ENCODE measurements around the gene DDX23. TPM values are rescaled to one million over a fixed set of nuclear protein-coding genes. Genes with fewer than 3 reads are reported as not detected.

Gene DDX23
- total and polyA plus RNA-seq, 8 donors: 25.9 to 55.6 (median 33.3) TPM

DNA sequence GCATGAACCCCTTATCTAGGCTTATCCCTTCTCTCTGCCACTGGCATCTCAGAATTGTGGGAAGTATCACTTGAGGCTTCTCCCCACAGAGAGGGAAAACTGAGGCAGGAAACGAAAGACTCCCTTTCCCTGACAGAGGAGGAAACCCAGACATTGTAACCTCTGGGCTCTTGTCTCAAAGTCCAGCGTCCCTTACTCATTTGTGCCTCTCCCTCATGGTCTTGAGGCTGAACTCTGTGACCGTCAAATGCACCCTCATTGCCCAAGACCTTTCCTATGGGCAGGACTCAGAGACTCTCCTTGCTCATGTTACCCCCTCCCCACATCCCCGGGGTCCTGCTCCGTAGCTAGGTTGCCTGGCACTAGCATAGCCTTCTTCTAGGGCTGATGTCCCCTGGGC lies 29.8 kb downstream of the DDX23 start:
- TF ChIP-seq, protein P1, sequence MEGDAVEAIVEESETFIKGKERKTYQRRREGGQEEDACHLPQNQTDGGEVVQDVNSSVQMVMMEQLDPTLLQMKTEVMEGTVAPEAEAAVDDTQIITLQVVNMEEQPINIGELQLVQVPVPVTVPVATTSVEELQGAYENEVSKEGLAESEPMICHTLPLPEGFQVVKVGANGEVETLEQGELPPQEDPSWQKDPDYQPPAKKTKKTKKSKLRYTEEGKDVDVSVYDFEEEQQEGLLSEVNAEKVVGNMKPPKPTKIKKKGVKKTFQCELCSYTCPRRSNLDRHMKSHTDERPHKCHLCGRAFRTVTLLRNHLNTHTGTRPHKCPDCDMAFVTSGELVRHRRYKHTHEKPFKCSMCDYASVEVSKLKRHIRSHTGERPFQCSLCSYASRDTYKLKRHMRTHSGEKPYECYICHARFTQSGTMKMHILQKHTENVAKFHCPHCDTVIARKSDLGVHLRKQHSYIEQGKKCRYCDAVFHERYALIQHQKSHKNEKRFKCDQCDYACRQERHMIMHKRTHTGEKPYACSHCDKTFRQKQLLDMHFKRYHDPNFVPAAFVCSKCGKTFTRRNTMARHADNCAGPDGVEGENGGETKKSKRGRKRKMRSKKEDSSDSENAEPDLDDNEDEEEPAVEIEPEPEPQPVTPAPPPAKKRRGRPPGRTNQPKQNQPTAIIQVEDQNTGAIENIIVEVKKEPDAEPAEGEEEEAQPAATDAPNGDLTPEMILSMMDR (IDR thresholded peaks at IDR 0.05): no peak
- Histone ChIP-seq H3K27me3 (no peaks in the 10 kb centered on the region), H3K27ac (no peak overlapping the region), H3K36me3 (no peaks in the 10 kb centered on the region), H3K4me3 (no peak overlapping the region), H3K9me3 (no peaks in the 10 kb centered on the region), H3K4me1 (peaks cover 0 to 2% (median 0%) of the 10 kb centered on the region in 3 donors)
- intact Hi-C loops (cut with DNase I): no loop called here
- DNase-seq (no peak), FAIRE-seq (no peak), ATAC-seq (no peak)
- WGBS, 2 donors: 72 to 81% methylated on average over 5 of the region's 5 CpGs

DNA sequence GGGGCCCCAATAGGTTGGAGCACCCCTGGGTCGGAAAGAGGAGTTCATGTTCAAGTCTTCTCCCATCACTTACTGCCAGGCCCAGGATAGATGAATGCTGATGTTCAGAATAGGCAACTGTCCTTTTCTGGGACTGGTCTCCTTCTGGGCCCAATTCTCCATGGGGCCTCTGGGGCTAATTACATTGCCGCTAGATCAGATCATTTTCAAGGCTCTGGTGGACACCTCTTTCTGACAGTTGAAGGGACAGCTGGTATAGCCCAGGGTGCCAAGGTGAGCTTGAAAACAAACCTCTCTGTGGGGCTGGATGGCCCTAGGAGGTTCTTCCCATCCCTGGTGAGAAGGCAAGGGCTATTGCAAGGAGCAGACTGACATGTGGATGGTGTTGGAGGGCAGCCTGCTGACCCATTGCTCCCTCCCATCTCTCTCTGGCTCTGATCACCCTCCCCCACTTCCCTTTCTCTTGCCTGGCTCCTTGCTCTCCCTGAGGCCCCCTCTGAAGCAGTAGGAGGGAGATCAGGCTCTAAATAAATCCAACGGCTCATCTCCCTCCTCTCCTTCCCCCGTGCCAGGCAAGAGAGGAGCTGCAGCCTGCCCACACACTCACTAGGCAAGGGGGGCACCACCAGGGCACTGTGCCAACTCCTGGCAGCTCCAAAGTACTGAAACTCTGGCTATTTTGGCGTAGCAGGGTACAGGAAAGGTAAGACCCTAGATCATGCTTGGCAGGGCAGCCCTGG lies 31.8 kb downstream of the DDX23 start:
- TF ChIP-seq, protein P1 (IDR thresholded peaks at IDR 0.05): no peak
- H3K27me3 ChIP-seq: no peaks in the 10 kb centered on the region
- H3K4me3 ChIP-seq: no peak overlapping the region
- FAIRE-seq (no peak), ATAC-seq (no peak), DNase-seq (no peak)
- no peaks in the 10 kb centered on the region for H3K36me3 ChIP-seq
- H3K4me1 ChIP-seq: peaks cover 0 to 8% (median 8%) of the 10 kb centered on the region in 3 donors
- H3K9me3 ChIP-seq: no peaks in the 10 kb centered on the region
- H3K27ac ChIP-seq: no peak overlapping the region
- 78 to 79% methylated on average over 5 of the region's 5 CpGs for WGBS, 2 donors
- intact Hi-C loops (cut with DNase I): no loop called here

DNA sequence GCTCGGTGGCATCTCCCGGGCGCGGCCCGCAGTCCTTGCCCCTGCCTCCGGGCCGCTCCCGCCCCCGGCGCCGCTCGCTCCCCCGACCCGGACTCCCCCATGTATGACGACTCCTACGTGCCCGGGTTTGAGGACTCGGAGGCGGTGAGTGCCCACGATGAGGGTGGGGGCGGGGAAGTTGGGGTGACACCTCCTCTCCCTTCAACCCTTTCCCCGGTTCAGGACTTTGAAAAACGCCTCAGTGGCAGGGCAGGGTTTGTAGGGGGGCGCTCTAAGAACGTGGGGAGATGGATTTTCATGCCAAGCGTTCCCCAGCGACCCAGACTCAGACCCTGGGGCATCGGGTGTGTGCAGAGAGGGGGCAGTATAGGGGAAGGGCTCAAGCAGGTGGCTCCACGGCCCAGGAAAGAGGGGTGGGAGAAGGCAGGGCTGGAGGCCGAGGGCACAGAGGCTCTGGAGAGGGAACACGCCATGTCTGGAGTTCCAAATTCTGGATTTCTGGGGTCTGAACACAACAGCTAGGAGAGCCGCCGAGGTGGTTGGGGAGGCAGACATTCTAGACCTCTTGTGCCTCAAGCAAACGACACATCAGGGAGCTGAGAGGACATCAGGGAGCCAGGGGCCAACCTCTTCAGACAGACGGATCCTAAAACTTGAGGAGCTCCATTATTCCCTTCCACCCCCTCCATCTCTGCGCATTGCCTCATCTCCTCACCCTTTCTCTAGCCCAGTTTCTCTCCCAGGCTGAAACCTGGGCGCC lies 33.0 kb downstream of the DDX23 start:
- TF ChIP-seq, protein P1 (IDR thresholded peaks at IDR 0.05): no peak
- WGBS, 2 donors: 21 to 27% methylated on average over 31 to 37 of the region's 37 CpGs
- Histone ChIP-seq H3K4me3 (peak overlapping the region; percentile 40 to 72 (median 56)), H3K27me3 (no peaks in the 10 kb centered on the region), H3K4me1 (peaks cover 0 to 8% (median 8%) of the 10 kb centered on the region in 3 donors), H3K9me3 (no peaks in the 10 kb centered on the region), H3K27ac (no peak overlapping the region), H3K36me3 (no peaks in the 10 kb centered on the region)
- peak in 1 of 6 donors; percentile 41 for DNase-seq
- FAIRE-seq: no peak
- intact Hi-C loops (cut with DNase I): no loop called here
- no peak for ATAC-seq

DNA sequence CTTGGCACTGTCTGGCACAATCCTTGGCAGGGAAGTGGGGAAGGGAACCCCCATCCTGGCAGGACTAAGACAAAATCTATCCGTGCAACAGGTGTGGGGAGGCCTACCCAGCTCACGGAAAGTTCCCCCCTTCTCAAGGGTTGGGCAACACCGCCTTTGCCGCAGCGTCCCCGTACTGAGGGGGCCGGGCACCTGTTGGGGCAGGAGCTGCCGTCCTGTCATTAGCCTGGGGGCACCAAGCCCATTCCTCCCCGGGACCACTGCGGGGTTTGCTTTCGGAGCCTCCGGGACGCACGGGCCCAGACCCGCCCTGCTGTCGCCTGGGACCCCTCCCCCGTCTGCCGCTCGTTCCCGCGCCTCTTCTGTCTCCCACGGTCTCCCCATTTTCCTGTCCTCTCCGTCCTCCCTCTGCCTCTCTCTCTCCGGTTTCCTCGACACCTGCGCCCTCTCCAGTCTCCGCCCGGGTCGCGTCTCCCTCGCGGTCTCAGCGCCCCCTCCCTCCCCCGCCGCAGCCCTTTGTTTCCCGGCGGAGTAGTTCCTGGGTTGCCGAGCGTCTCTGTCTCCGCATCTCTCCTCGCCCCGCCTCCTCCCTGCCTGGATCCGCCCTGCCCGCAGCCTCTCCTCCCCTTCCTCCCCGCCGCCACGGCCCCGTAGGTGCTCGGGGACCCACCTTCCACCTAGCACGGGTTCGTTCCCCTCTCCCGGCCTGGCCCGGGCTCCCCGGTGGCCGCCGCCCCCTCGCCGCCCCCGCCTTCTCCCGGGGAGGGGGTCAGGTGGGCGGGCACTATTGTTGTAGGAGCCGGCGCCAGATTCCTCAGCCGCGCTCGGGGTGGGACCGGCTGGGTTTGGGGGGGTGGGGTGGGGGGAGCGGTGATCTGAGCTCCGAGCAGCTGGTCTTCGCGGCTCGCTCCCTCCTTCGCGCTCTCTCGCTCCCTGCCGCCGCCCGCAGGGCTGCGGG lies 33.8 kb downstream of the DDX23 start, which contains the start of gene CACNB3:
CACNB3 (plus strand) TSS at position 624 of the 958 bp plus-strand sequence. CDS start 434 bp downstream, outside the sequence.
- intact Hi-C loops (cut with DNase I): no loop called here
- DNase-seq (peak; percentile 48 to 85 (median 73)), FAIRE-seq (no peak), ATAC-seq (peak; percentile 12 to 35 (median 30))
- H3K4me1 ChIP-seq: peaks cover 0 to 8% (median 8%) of the 10 kb centered on the region in 3 donors
- TF ChIP-seq, protein P1 (IDR thresholded peaks at IDR 0.05): no peak
- H3K9me3 ChIP-seq: no peaks in the 10 kb centered on the region
- WGBS, 2 donors: 1% methylated on average over 61 to 79 of the region's 79 CpGs
- peak within 1 kb of the TSS; percentile 40 to 72 (median 56) for H3K4me3 ChIP-seq
- H3K27ac ChIP-seq: no peak within 1 kb of the TSS
- no peaks in the 10 kb centered on the region for H3K36me3 ChIP-seq
- H3K27me3 ChIP-seq: no peaks in the 10 kb centered on the region

Measured in pancreas (tissue), 10 donors.